SK-N-SH treated with all-trans-retinoic acid at 6 μM for 48 hours (cell line): Measurements from ENCODE around the gene DBNDD2.

Experiments used
- ATAC-seq: fragments of 200-7000 bp; cut with Tn5 transposase; 3 replicates; pipeline ENCODE4 v1.9.1; 2020; ENCODE audit warnings: mild to moderate bottlenecking, moderate library complexity
- ARNTL ChIP-seq: fragments of 450-650 bp; formaldehyde crosslinking; IDR thresholded peaks from 2 replicates; pipeline ENCODE4 v1.5.0; 2020; ENCODE audit warnings: low read depth, mild to moderate bottlenecking, moderate library complexity, borderline replicate concordance
- BACH2 ChIP-seq: fragments of 250-450 bp; sonication (Bioruptor Pico); IDR thresholded peaks from 2 replicates; pipeline ENCODE4 v1.9.0; 2021; ENCODE audit warnings: mild to moderate bottlenecking, borderline replicate concordance
- CSDC2 ChIP-seq: fragments of 250-450 bp; sonication (Bioruptor Pico); IDR thresholded peaks from 2 replicates; pipeline ENCODE4 v1.5.0; 2020; ENCODE audit warnings: mild to moderate bottlenecking, moderate library complexity
- CSRNP3 ChIP-seq: fragments of 250-450 bp; sonication (Bioruptor Pico); IDR thresholded peaks from 2 replicates; pipeline ENCODE4 v1.5.1; 2021; ENCODE audit warnings: mild to moderate bottlenecking, moderate library complexity
- ESRRG ChIP-seq: fragments of 250-450 bp; sonication (Bioruptor Pico); IDR thresholded peaks from 2 replicates; pipeline ENCODE4 v1.6.1; 2021; ENCODE audit warnings: mild to moderate bottlenecking
- GLIS3 ChIP-seq: fragments of 250-450 bp; sonication (Bioruptor Pico); IDR thresholded peaks from 2 replicates; pipeline ENCODE4 v1.5.0; 2020; ENCODE audit warnings: mild to moderate bottlenecking, moderate library complexity
- OSR1 ChIP-seq: fragments of 250-450 bp; sonication (Bioruptor Pico); IDR thresholded peaks from 2 replicates; pipeline ENCODE4 v1.8.0; 2022; ENCODE audit warnings: moderate library complexity, mild to moderate bottlenecking, inconsistent platforms
- PATZ1 ChIP-seq: fragments of 250-450 bp; sonication (Bioruptor Pico); IDR thresholded peaks from 2 replicates; pipeline ENCODE4 v1.8.0; 2020; ENCODE audit warnings: mild to moderate bottlenecking, moderate library complexity, borderline replicate concordance
- POU6F1 ChIP-seq: fragments of 250-450 bp; sonication (Bioruptor Pico); IDR thresholded peaks from 2 replicates; pipeline ENCODE4 v1.8.0; 2021; ENCODE audit warnings: low read depth, mild to moderate bottlenecking, moderate library complexity, borderline replicate concordance
- PPARA ChIP-seq: fragments of 250-450 bp; sonication (Bioruptor Pico); IDR thresholded peaks from 2 replicates; pipeline ENCODE4 v1.5.0; 2020; ENCODE audit warnings: mild to moderate bottlenecking, borderline replicate concordance
- RARB ChIP-seq: fragments of 250-450 bp; sonication (Bioruptor Pico); IDR thresholded peaks from 2 replicates; pipeline ENCODE4 v1.8.0; 2021; ENCODE audit warnings: mild to moderate bottlenecking, moderate library complexity
- SNAI2 ChIP-seq: fragments of 250-450 bp; sonication (Bioruptor Pico); IDR thresholded peaks from 2 replicates; pipeline ENCODE4 v1.5.0; 2020; ENCODE audit warnings: mild to moderate bottlenecking, moderate library complexity
- TCF4 ChIP-seq: fragments of 250-450 bp; sonication (Bioruptor Pico); IDR thresholded peaks from 2 replicates; pipeline ENCODE4 v1.8.0; 2021; ENCODE audit warnings: mild to moderate bottlenecking, moderate library complexity, borderline replicate concordance
- TOX ChIP-seq: fragments of 250-450 bp; sonication (Bioruptor Pico); IDR thresholded peaks from 2 replicates; pipeline ENCODE4 v1.8.0; 2021; ENCODE audit warnings: mild to moderate bottlenecking, moderate library complexity, borderline replicate concordance
- TSHZ2 ChIP-seq: fragments of 250-450 bp; sonication (Bioruptor Pico); IDR thresholded peaks from 2 replicates; pipeline ENCODE4 v1.5.0; 2020; ENCODE audit warnings: mild to moderate bottlenecking, moderate library complexity
- ZC3H10 ChIP-seq: fragments of 250-450 bp; sonication (Bioruptor Pico); IDR thresholded peaks from 2 replicates; pipeline ENCODE4 v1.5.1; 2021; ENCODE audit warnings: mild to moderate bottlenecking, moderate library complexity
- ZFP3 ChIP-seq: fragments of 250-450 bp; sonication (Bioruptor Pico); IDR thresholded peaks from 2 replicates; pipeline ENCODE4 v1.5.0; 2020; ENCODE audit warnings: mild to moderate bottlenecking, moderate library complexity
- ZFP30 ChIP-seq: fragments of 450-650 bp; formaldehyde crosslinking; IDR thresholded peaks from 2 replicates; pipeline ENCODE4 v1.5.0; 2022; ENCODE audit warnings: mild to moderate bottlenecking, moderate library complexity
- ZNF565 ChIP-seq: fragments of 450-650 bp; formaldehyde crosslinking; conservative IDR thresholded peaks from 2 replicates; pipeline ENCODE4 v1.5.0; 2020; ENCODE audit warnings: low read depth, mild to moderate bottlenecking, moderate library complexity
- ZNF70 ChIP-seq: fragments of 450-650 bp; formaldehyde crosslinking; IDR thresholded peaks from 2 replicates; pipeline ENCODE4 v1.5.0; 2020; ENCODE audit warnings: mild to moderate bottlenecking, moderate library complexity
- ZNF8 ChIP-seq: fragments of 450-650 bp; formaldehyde crosslinking; IDR thresholded peaks from 2 replicates; pipeline ENCODE4 v1.5.0; 2020; ENCODE audit warnings: mild to moderate bottlenecking, moderate library complexity

DBNDD2 gene

GRCh38 chr20:45367126-45367525 is 41.0 kb upstream of the DBNDD2 start:
- no peak for TF ChIP-seq POU6F1 (CRISPR knock-in tag)
- no peak for TF ChIP-seq OSR1 (CRISPR knock-in tag)
- no peak for TF ChIP-seq ZNF70 (CRISPR knock-in tag)
- no peak for TF ChIP-seq ZNF565 (CRISPR knock-in tag)
- no peak for TF ChIP-seq ZFP3 (CRISPR knock-in tag)
- TF ChIP-seq TOX (CRISPR knock-in tag) = no peak
- TF ChIP-seq PPARA (CRISPR knock-in tag) = no peak
- TF ChIP-seq GLIS3 (CRISPR knock-in tag) = no peak
- no peak for TF ChIP-seq ZC3H10 (CRISPR knock-in tag)
- TF ChIP-seq ARNTL (CRISPR knock-in tag) = no peak
- no peak for TF ChIP-seq CSDC2
- TF ChIP-seq TCF4 (CRISPR knock-in tag) = no peak
- TF ChIP-seq, all 23 proteins: peak for 0
- ATAC-seq = no peak

GRCh38 chr20:45368221-45368980 is 39.7 kb upstream of the DBNDD2 start:
- TF ChIP-seq ZFP3 (CRISPR knock-in tag) = no peak
- no peak for TF ChIP-seq BACH2 (CRISPR knock-in tag)
- no peak for TF ChIP-seq ZFP30
- TF ChIP-seq TOX (CRISPR knock-in tag) = no peak
- ATAC-seq = no peak

- TF ChIP-seq RARB (CRISPR knock-in tag) (no peak), ZFP3 (CRISPR knock-in tag) (no peak), OSR1 (CRISPR knock-in tag) (no peak), ZFP30 (no peak), ZNF70 (CRISPR knock-in tag) (no peak), ZNF565 (CRISPR knock-in tag) (no peak), GLIS3 (CRISPR knock-in tag) (no peak), CSDC2 (no peak), SNAI2 (CRISPR knock-in tag) (no peak), ZC3H10 (CRISPR knock-in tag) (no peak), ESRRG (no peak), ZNF8 (no peak), BACH2 (CRISPR knock-in tag) (no peak), PPARA (CRISPR knock-in tag) (no peak), TOX (CRISPR knock-in tag) (no peak), PATZ1 (CRISPR knock-in tag) (no peak)
- no peak for ATAC-seq
These were observed 37.4 kb upstream of the DBNDD2 start for GRCh38 chr20:45370571-45371160.

- ATAC-seq = no peak
- TF ChIP-seq ARNTL (CRISPR knock-in tag) (no peak), ESRRG (no peak), CSRNP3 (CRISPR knock-in tag) (no peak), OSR1 (CRISPR knock-in tag) (no peak), ZNF70 (CRISPR knock-in tag) (no peak), TOX (CRISPR knock-in tag) (no peak), BACH2 (CRISPR knock-in tag) (no peak), TSHZ2 (CRISPR knock-in tag) (no peak), GLIS3 (CRISPR knock-in tag) (no peak), ZFP3 (CRISPR knock-in tag) (no peak), POU6F1 (CRISPR knock-in tag) (no peak), PATZ1 (CRISPR knock-in tag) (no peak)
- TF ChIP-seq, all 23 proteins: peak for 0
These were observed 35.8 kb upstream of the DBNDD2 start for GRCh38 chr20:45372241-45372640.
